GM12892 (cell line): Measurements from ENCODE around the gene WDR81.
"Not testable (repeated sequence)": the region's sequence is repeated elsewhere in the genome, so short reads cannot be mapped to it uniquely, and the experiment has no call there.

Experiments
- DNase-seq: peaks from one replicate; pipeline ENCODE4 v3.0.0; 2011; ENCODE audit not compliant: insufficient read length
- FAIRE-seq: peaks from 2 replicates; lab custom pipeline; 2011; peaks lifted over from hg19 to GRCh38; lab: Jason Lieb, UNC
- POLR2A ChIP-seq: IDR thresholded peaks from 2 replicates; pipeline ENCODE4 v1.6.1; 2011; ENCODE audit warnings: low read depth, low read length, control low read depth
- POLR2AphosphoS5 ChIP-seq: IDR thresholded peaks from 2 replicates; pipeline ENCODE4 v1.6.1; 2011; ENCODE audit warnings: low read depth, low read length, control low read depth
- TAF1 ChIP-seq: IDR thresholded peaks from 2 replicates; pipeline ENCODE4 v1.6.1; 2011; ENCODE audit warnings: low read depth, mild to moderate bottlenecking, control low read depth, low read length, borderline replicate concordance

The WDR81 gene

GRCh38 chr17:1765576-1765975 is 41.1 kb downstream of the WDR81 start:
- TF ChIP-seq POLR2AphosphoS5: no peak
- TF ChIP-seq POLR2A: no peak
- no peak for TF ChIP-seq TAF1
- DNase-seq (no peak), FAIRE-seq (no peak)

DNA sequence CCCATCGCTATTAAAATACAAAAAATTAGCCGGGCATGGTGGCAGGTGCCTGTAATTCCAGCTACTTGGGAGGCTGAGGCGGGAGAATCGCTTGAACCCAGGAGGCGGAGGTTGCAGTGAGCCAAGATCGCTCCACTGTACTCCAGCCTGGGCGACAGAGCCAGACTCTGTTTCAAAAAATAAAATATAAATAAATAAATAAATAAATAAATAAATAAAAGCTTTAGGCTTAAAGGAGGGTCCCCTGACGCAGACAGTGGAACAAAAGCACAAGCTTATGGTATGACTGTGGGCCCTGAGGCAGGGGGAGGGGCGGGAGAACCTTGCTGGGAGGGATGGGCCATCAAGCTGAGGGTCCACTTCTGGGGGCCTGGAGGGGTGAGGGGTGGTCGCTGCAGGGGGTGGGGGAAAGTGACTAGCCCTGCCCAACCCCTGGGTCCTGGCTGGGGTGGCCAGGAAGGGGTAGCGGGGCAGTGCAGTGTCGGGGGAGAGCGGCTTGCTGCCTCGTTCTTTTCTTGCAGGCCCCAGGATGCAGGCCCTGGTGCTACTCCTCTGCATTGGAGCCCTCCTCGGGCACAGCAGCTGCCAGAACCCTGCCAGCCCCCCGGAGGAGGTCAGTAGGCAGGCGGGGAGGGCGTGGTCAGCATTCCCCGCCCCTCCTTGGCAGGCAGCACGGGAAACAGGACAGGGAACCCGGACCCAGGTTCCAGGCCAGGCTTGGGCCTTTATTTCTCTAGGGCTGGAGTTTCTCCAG is 42.1 kb downstream of the WDR81 start:
- no peak for TF ChIP-seq POLR2A
- TF ChIP-seq POLR2AphosphoS5: no peak
- TF ChIP-seq TAF1: no peak
- FAIRE-seq (no peak), DNase-seq (no peak)

GRCh38 chr17:1767358-1767757 is 42.9 kb downstream of the WDR81 start:
- FAIRE-seq (no peak), DNase-seq (no peak)
- no peak for TF ChIP-seq POLR2A
- no peak for TF ChIP-seq POLR2AphosphoS5
- TF ChIP-seq TAF1: no peak

DNA sequence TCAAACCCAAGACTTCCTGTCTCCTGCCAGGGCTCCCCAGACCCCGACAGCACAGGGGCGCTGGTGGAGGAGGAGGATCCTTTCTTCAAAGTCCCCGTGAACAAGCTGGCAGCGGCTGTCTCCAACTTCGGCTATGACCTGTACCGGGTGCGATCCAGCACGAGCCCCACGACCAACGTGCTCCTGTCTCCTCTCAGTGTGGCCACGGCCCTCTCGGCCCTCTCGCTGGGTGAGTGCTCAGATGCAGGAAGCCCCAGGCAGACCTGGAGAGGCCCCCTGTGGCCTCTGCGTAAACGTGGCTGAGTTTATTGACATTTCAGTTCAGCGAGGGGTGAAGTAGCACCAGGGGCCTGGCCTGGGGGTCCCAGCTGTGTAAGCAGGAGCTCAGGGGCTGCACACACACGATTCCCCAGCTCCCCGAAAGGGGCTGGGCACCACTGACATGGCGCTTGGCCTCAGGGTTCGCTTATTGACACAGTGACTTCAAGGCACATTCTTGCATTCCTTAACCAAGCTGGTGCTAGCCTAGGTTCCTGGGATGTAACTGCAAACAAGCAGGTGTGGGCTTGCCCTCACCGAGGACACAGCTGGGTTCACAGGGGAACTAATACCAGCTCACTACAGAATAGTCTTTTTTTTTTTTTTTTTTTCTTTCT is 45.4 kb downstream of the WDR81 start:
- DNase-seq (no peak), FAIRE-seq (no peak)
- TF ChIP-seq TAF1 (no peak), POLR2AphosphoS5 (no peak)

DNA sequence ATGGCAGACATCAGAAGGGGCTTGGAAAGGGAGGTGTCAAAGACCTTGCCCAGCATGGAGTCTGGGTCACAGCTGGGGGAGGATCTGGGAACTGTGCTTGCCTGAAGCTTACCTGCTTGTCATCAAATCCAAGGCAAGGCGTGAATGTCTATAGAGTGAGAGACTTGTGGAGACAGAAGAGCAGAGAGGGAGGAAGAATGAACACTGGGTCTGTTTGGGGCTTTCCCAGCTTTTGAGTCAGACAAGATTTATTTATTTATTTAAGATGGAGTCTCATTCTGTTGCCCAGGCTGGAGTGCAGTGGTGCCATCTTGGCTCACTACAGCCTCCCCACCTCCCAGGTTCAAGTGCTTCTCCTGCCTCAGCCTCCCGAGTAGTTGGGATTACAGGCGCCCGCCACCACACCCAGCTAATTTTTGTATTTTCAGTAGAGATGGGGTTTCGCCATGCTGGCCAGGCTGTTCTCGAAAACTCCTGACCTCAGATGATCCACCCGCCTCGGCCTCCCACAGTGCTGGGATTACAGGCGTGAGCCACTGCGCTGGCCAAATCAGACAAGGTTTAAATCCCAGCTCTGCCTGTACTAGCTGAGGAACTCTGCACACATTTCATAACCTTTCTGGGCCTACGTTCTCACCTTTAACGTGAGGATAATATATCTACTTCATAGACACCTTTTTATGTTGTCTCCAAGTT is 48.6 kb downstream of the WDR81 start:
- not testable (repeated sequence) for FAIRE-seq, DNase-seq

DNA sequence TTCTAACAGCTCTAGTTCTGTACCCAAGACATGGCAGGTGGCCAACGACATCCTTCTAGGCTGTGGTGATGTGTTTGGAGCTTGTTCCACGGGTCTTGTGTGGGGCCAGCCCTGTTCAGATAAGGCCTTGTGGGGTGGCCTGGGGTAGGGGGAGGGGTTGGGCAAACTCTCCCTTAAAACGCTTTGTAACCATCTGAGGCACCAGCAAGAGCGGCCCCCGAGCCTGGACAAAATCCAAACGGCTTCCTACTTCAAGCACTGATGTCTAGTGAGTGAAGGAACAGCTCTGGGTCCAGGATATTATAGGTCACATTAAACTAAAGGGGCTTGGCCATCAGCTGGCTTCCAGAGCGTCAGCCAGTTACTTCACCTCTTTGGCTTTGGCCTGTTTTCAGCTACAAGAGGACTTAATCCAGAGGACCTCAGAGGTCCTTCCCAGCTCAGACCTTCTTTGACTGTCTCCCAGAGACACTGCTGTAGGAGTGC is 49.2 kb downstream of the WDR81 start:
- TF ChIP-seq TAF1 (no peak), POLR2A (no peak), POLR2AphosphoS5 (no peak)
- DNase-seq (no peak), FAIRE-seq (no peak)

GRCh38 chr17:1774390-1775176 is 50.1 kb downstream of the WDR81 start:
- TF ChIP-seq TAF1 (no peak), POLR2AphosphoS5 (no peak), POLR2A (no peak)
- DNase-seq (no peak), FAIRE-seq (no peak)

DNA sequence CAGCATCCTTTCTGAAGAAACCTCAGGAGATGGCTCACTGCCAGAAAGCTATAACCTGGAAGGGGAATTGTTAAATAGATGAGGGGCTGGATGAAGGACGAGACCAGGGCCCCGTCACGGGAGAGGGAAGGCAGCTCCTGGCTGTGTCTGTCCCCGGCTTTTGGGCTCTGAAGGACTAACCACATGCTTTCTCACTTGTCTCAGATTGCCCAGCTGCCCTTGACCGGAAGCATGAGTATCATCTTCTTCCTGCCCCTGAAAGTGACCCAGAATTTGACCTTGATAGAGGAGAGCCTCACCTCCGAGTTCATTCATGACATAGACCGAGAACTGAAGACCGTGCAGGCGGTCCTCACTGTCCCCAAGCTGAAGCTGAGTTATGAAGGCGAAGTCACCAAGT is 51.8 kb downstream of the WDR81 start:
- FAIRE-seq: no peak
- TF ChIP-seq POLR2A: no peak
- no peak for TF ChIP-seq POLR2AphosphoS5
- no peak for TF ChIP-seq TAF1
- no peak for DNase-seq

DNA sequence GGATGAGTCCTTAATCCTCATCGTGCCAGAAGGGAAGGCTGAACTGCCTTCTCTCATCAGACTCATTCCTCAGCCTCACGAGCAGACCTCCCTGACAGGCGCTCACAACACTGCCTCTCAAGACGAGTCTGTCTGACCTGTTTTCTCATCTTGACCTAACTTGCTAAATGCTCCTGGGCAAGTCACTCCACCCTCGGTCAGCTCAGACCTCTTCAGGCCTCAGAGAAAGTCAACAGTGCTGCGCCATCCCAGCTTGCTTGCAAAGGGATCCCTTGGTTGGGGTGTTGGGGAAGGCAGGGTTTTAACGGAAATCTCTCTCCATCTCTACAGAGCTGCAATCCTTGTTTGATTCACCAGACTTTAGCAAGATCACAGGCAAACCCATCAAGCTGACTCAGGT is 52.4 kb downstream of the WDR81 start:
- no peak for FAIRE-seq
- no peak for DNase-seq
- TF ChIP-seq POLR2AphosphoS5 (no peak), POLR2A (no peak), TAF1 (no peak)

GRCh38 chr17:1779571-1780131 is 55.1 kb downstream of the WDR81 start:
- TF ChIP-seq POLR2AphosphoS5: no peak
- no peak for TF ChIP-seq POLR2A
- TF ChIP-seq TAF1: no peak
- no peak for FAIRE-seq

DNA sequence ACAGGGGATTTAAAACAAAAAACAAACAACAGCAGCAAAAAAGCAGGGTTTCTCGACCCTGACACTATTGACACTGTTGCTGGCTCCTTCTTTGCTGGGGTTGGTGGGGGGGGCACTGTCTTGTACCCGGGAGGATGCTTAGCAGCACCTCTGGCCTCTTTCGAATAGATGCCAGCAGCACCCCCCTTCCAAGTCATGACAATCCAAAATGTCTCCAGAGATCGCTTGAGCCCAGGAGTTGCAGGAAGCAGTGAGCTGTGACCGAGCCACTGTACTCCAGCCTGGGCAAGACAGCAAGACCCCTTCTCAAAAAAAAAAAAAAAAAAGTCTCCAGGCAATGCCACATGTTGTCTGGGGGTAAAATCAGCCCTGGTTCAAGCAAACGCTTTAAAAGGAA is 57.7 kb downstream of the WDR81 start:
- TF ChIP-seq POLR2AphosphoS5 (no peak), TAF1 (no peak), POLR2A (no peak)
- DNase-seq (no peak), FAIRE-seq (no peak)

More at GRCh38 chr17:1779571-1780131, 55.1 kb downstream of the WDR81 start:
- DNase-seq: no peak
